Thoracic aorta (tissue), 2 donors: Measurements from ENCODE around the gene CREB3L2. TPM values are rescaled to one million over a fixed set of nuclear protein-coding genes. Genes with fewer than 3 reads are reported as not detected.

Experiments
- ATAC-seq: fragments of 150-250 bp; one replicate; pipeline ENCODE4 v1.8.0; 2017; ENCODE audit warnings: low read depth; ENCODE audit not compliant: insufficient number of reproducible peaks, low FRiP score
- DNase-seq: peaks from one replicate; pipeline ENCODE4 v3.0.0-alpha.2; 2020; ENCODE audit warnings: low spot score
- H3K27ac ChIP-seq, 2 donors: fragments of 200-600 bp; sonication (generic); 1 replicate in 1 of 2; 2 replicates in 1 of 2; pipeline ENCODE4 v1.5.1; 2016; ENCODE audit warnings: mild to moderate bottlenecking in 2 of 2, moderate library complexity in 2 of 2
- H3K27me3 ChIP-seq: fragments of 200-600 bp; sonication (generic); replicated peaks from 2 replicates; pipeline ENCODE4 v1.6.0; 2016; ENCODE audit warnings: mild to moderate bottlenecking; ENCODE audit not compliant: insufficient read depth
- H3K36me3 ChIP-seq: fragments of 200-600 bp; sonication (generic); one replicate; pipeline ENCODE4 v1.5.1; 2016
- H3K4me1 ChIP-seq, 2 donors: fragments of 200-600 bp; sonication (generic); 1 replicate in 1 of 2; 2 replicates in 1 of 2; pipeline versions ENCODE4 v1.5.1 to v1.6.0; 2016; ENCODE audit warnings: low read depth in 2 of 2, mild to moderate bottlenecking in 1 of 2; ENCODE audit not compliant: control insufficient read depth in 1 of 2
- H3K4me3 ChIP-seq: fragments of 200-600 bp; sonication (generic); 2 replicates; pipeline ENCODE4 v1.5.1; 2016; ENCODE audit warnings: mild to moderate bottlenecking
- H3K9me3 ChIP-seq: fragments of 200-600 bp; sonication (generic); 2 replicates; pipeline ENCODE4 v1.5.1; 2016
- total RNA-seq, 2 donors: library from RNA; depleted of rRNA; stranded (reverse); fragments of >200 nt; gene quantifications; one replicate each; pipeline versions ENCODE4 v1.1.0 to v1.2.3, GENCODE V29; 2016
- TF ChIP-seq, protein P1 (sequence below): fragments of 200-600 bp; sonication (generic); IDR thresholded peaks from one replicate; pipeline ENCODE4 v1.5.1; 2019; ENCODE audit warnings: antibody characterized with exemption

The CREB3L2 gene
- total RNA-seq, 2 donors from 2014 or later: 85.3 to 96.7 TPM

GRCh38 chr7:137933270-137934017 is 68.4 kb downstream of the CREB3L2 start:
- no peaks in the 10 kb centered on the region for H3K9me3 ChIP-seq
- H3K4me1 ChIP-seq: peaks cover 55 to 71% of the 10 kb centered on the region in 2 donors
- H3K4me3 ChIP-seq: peak overlapping the region; percentile 17
- TF ChIP-seq, protein P1, sequence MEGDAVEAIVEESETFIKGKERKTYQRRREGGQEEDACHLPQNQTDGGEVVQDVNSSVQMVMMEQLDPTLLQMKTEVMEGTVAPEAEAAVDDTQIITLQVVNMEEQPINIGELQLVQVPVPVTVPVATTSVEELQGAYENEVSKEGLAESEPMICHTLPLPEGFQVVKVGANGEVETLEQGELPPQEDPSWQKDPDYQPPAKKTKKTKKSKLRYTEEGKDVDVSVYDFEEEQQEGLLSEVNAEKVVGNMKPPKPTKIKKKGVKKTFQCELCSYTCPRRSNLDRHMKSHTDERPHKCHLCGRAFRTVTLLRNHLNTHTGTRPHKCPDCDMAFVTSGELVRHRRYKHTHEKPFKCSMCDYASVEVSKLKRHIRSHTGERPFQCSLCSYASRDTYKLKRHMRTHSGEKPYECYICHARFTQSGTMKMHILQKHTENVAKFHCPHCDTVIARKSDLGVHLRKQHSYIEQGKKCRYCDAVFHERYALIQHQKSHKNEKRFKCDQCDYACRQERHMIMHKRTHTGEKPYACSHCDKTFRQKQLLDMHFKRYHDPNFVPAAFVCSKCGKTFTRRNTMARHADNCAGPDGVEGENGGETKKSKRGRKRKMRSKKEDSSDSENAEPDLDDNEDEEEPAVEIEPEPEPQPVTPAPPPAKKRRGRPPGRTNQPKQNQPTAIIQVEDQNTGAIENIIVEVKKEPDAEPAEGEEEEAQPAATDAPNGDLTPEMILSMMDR: no peak
- no peaks in the 10 kb centered on the region for H3K36me3 ChIP-seq
- H3K27me3 ChIP-seq: no peaks in the 10 kb centered on the region
- no peak for DNase-seq
- H3K27ac ChIP-seq: peak overlapping the region; percentile 82 to 84
- peak; percentile 56 for ATAC-seq

DNA sequence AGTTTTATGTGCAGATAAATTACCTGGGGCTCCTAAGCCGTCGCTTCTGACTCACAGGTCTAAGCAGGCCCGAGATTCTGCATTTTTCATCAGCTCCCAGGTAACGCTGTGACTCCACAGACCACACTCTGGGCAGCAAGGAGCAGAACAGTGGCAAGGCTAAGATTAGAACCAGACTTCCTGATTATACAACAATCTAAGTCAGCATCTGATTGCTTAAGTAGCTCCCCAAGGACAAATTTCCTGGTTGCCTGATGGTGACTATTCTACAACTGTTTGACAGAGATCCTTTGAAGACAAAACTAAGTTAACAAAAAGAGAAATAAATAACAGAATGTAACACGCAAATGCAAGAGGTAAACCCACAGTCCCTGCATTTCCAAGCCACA is 69.0 kb downstream of the CREB3L2 start:
- TF ChIP-seq, protein P1: no peak
- H3K4me1 ChIP-seq: peaks cover 55 to 71% of the 10 kb centered on the region in 2 donors
- H3K27ac ChIP-seq: peak overlapping the region; percentile 82 to 84
- no peaks in the 10 kb centered on the region for H3K27me3 ChIP-seq
- ATAC-seq (peak; percentile 71), DNase-seq (no peak)
- no peaks in the 10 kb centered on the region for H3K9me3 ChIP-seq
- no peaks in the 10 kb centered on the region for H3K36me3 ChIP-seq
- peak overlapping the region; percentile 17 for H3K4me3 ChIP-seq

- DNase-seq: no peak
- Histone ChIP-seq H3K9me3 (no peaks in the 10 kb centered on the region), H3K4me3 (no peak overlapping the region), H3K27me3 (no peaks in the 10 kb centered on the region), H3K36me3 (peaks cover 7% of the 10 kb centered on the region), H3K4me1 (peaks cover 48 to 64% of the 10 kb centered on the region in 2 donors), H3K27ac (peak overlapping the region; percentile 82 to 84)
- TF ChIP-seq, protein P1: no peak
- no peak for ATAC-seq
Measured at GRCh38 chr7:137931823-137932222, 70.1 kb downstream of the CREB3L2 start.

- H3K4me1 ChIP-seq: peaks cover 38 to 52% of the 10 kb centered on the region in 2 donors
- H3K4me3 ChIP-seq: no peak overlapping the region
- ATAC-seq: peak; percentile 10
- no peaks in the 10 kb centered on the region for H3K9me3 ChIP-seq
- TF ChIP-seq, protein P1: no peak
- no peaks in the 10 kb centered on the region for H3K27me3 ChIP-seq
- peak; percentile 41 for DNase-seq
- H3K27ac ChIP-seq: peak overlapping the region in 1 of 2 donors; percentile 84
- H3K36me3 ChIP-seq: peaks cover 11% of the 10 kb centered on the region
Measured at GRCh38 chr7:137930581-137930980, 71.3 kb downstream of the CREB3L2 start.

- no peaks in the 10 kb centered on the region for H3K27me3 ChIP-seq
- H3K36me3 ChIP-seq: peaks cover 11% of the 10 kb centered on the region
- peaks cover 21 to 43% of the 10 kb centered on the region in 2 donors for H3K4me1 ChIP-seq
- TF ChIP-seq, protein P1: no peak
- H3K27ac ChIP-seq: no peak overlapping the region
- no peak for DNase-seq
- H3K9me3 ChIP-seq: no peaks in the 10 kb centered on the region
- no peak overlapping the region for H3K4me3 ChIP-seq
- ATAC-seq: no peak
Measured at GRCh38 chr7:137928626-137929025, 73.3 kb downstream of the CREB3L2 start.
